Activated CD8-positive, alpha-beta memory T cell treated with anti-CD3 and anti-CD28 coated beads for 24 hours (primary cell): Measurements from ENCODE around the gene OR6N1.

Experiments used
- DNase-seq: peaks from one replicate; pipeline ENCODE4 v3.0.0-alpha.2; 2020

Gene OR6N1

GRCh38 chr1:158771950-158772866 lies at the start of gene OR6N1:
TSS of gene OR6N1 (minus strand) at chr1:158772195. CDS start at chr1:158766682, 5,513 bp downstream.
- DNase-seq, result no peak

GRCh38 chr1:158821723-158822122 lies 49.7 kb upstream of the OR6N1 start:
- DNase-seq, result no peak

GRCh38 chr1:158819461-158820443 lies 47.8 kb upstream of the OR6N1 start:
- DNase-seq, result no peak

- DNase-seq, result no peak
Measured at GRCh38 chr1:158818975-158819431, 47.0 kb upstream of the OR6N1 start.

GRCh38 chr1:158818560-158818959 lies 46.6 kb upstream of the OR6N1 start:
- DNase-seq, result no peak

GRCh38 chr1:158814970-158815369 lies 43.0 kb upstream of the OR6N1 start:
- DNase-seq, result no peak

- no peak for DNase-seq
Measured at GRCh38 chr1:158813164-158813563, 41.2 kb upstream of the OR6N1 start.

- no peak for DNase-seq
Measured at GRCh38 chr1:158812336-158812735, 40.3 kb upstream of the OR6N1 start.

GRCh38 chr1:158810311-158810710 lies 38.3 kb upstream of the OR6N1 start:
- DNase-seq, result no peak

- DNase-seq, result no peak
Measured at GRCh38 chr1:158809862-158810261, 37.9 kb upstream of the OR6N1 start.

GRCh38 chr1:158809256-158809655 lies 37.3 kb upstream of the OR6N1 start:
- DNase-seq, result no peak

GRCh38 chr1:158806916-158807536 lies 35.0 kb upstream of the OR6N1 start:
- DNase-seq, result no peak

- DNase-seq, result no peak
Measured at GRCh38 chr1:158803678-158804077, 31.7 kb upstream of the OR6N1 start.

GRCh38 chr1:158801396-158801795 lies 29.4 kb upstream of the OR6N1 start:
- DNase-seq, result no peak

GRCh38 chr1:158800526-158800925 lies 28.5 kb upstream of the OR6N1 start:
- no peak for DNase-seq

GRCh38 chr1:158799689-158800088 lies 27.7 kb upstream of the OR6N1 start:
- DNase-seq, result no peak

- no peak for DNase-seq
Measured at GRCh38 chr1:158798531-158798930, 26.5 kb upstream of the OR6N1 start.

GRCh38 chr1:158794247-158794646 lies 22.3 kb upstream of the OR6N1 start:
- DNase-seq, result no peak

GRCh38 chr1:158793604-158794003 lies 21.6 kb upstream of the OR6N1 start:
- DNase-seq, result no peak

GRCh38 chr1:158781104-158781503 lies 9.1 kb upstream of the OR6N1 start, which contains the start of gene OR6N2:
TSS of gene OR6N2 (minus strand) at chr1:158781204. CDS start at chr1:158777635, 3,569 bp downstream.
- no peak for DNase-seq

GRCh38 chr1:158754420-158754819 lies 17.6 kb downstream of the OR6N1 start, which contains the start of gene OR6K6:
TSS of gene OR6K6 (plus strand) at chr1:158754720. CDS start at chr1:158754888, 168 bp downstream.
- DNase-seq, result no peak

- no peak for DNase-seq
Measured at GRCh38 chr1:158752155-158752712, 19.8 kb downstream of the OR6N1 start.
